ENCODE measurements around the gene SCUBE1. TPM values are rescaled to one million over a fixed set of nuclear protein-coding genes. Genes with fewer than 3 reads are reported as not detected.

SCUBE1 gene
- total RNA-seq, 1 donor from 2014 or later: not detected

DNA sequence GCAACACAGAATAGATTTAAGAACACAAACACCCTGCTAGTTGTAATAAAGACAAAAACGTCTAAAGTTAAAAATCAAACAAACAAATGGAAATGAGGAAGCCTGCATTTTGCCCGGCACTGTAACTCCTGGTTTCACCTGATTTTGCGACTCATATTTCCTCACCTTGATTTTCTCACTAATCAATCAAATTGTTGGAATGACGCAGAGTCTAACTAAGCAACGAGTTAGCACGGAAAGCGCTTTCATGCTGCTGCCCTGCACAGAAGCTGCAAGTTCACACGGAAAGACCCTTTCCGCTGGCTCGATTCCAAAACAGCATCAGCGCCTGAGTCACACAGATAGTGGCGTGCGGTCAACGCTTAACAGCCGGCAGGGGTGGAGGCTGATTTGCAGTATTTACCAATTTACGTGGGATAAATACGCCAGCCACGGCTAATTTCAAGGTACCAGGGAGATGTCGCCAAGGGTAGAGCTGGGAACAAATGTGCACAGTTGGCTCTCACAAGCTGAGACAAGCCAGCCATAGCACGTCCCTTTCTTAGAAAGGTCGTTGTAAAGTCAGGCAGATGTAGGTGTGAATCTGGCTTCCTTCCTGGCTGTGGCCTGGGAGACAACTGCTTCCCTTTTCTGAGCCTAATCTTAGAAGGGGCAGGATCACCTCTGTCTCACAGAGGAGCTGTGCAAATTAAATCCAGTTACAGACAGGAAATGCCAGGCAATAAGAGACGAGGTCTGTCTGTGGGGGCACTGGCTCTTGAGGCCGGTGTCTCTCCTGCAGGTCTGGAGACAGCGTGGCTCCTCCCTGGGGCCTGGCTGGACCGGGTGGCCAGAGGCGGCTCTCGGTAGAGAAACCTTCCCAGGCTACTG, 79.3 kb downstream of the SCUBE1 start:
- peak overlapping the region; percentile 42 for H3K4me3 Mint-ChIP-seq (ENCODE audit: low read depth)
- peaks cover 27% of the 10 kb centered on the region for H3K4me1 Mint-ChIP-seq (ENCODE audit: low read depth)
- intact Hi-C loops (cut with micrococcal nuclease): no loop called here
- peaks cover under 1% of the 10 kb centered on the region for H3K27me3 Mint-ChIP-seq (ENCODE audit: low read depth)
- no peaks in the 10 kb centered on the region for H3K36me3 Mint-ChIP-seq (ENCODE audit: low read depth)
- peak; percentile 82 for DNase-seq (ENCODE audit: low spot score)
- H3K27ac Mint-ChIP-seq: peak overlapping the region; percentile 66
- H3K9me3 Mint-ChIP-seq: no peaks in the 10 kb centered on the region

DNA sequence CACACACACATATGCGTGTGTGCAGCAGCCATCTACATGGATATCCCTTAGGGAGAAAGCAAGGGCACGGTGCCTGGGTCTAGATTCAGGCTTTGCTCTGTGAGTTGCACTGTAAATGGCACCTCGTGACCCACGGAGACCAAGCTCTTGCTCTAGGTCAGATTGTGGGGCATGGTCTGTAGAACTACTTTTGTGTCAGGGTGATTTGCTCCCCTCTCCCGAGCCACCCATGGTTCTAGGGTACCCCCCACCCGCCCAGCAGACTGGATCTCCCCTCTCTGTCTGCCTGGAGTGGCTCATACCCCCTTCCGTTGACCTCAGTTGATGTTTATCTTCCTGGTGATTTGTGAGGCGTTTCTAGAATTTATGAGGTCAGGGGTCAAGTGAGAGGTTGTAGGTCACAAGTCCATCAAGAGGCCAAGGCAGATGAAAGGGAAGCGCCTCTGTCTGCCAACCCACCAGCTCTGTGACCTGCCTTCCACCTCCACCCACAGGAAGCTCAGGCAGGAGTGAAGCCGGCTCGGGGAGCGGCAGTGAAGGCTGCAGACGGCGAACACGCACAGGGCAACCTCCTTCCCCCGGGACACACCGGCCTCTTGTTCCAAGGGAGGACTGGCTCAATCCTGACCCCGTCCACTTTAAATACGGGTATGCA, 80.1 kb downstream of the SCUBE1 start:
- H3K4me3 Mint-ChIP-seq (ENCODE audit: low read depth): peak overlapping the region; percentile 42
- no peaks in the 10 kb centered on the region for H3K9me3 Mint-ChIP-seq
- intact Hi-C loops (cut with micrococcal nuclease): no loop called here
- no peaks in the 10 kb centered on the region for H3K36me3 Mint-ChIP-seq (ENCODE audit: low read depth)
- DNase-seq (ENCODE audit: low spot score): peak; percentile 47
- H3K27me3 Mint-ChIP-seq (ENCODE audit: low read depth): peaks cover 2% of the 10 kb centered on the region
- peaks cover 27% of the 10 kb centered on the region for H3K4me1 Mint-ChIP-seq (ENCODE audit: low read depth)
- peak overlapping the region; percentile 66 for H3K27ac Mint-ChIP-seq

DNA sequence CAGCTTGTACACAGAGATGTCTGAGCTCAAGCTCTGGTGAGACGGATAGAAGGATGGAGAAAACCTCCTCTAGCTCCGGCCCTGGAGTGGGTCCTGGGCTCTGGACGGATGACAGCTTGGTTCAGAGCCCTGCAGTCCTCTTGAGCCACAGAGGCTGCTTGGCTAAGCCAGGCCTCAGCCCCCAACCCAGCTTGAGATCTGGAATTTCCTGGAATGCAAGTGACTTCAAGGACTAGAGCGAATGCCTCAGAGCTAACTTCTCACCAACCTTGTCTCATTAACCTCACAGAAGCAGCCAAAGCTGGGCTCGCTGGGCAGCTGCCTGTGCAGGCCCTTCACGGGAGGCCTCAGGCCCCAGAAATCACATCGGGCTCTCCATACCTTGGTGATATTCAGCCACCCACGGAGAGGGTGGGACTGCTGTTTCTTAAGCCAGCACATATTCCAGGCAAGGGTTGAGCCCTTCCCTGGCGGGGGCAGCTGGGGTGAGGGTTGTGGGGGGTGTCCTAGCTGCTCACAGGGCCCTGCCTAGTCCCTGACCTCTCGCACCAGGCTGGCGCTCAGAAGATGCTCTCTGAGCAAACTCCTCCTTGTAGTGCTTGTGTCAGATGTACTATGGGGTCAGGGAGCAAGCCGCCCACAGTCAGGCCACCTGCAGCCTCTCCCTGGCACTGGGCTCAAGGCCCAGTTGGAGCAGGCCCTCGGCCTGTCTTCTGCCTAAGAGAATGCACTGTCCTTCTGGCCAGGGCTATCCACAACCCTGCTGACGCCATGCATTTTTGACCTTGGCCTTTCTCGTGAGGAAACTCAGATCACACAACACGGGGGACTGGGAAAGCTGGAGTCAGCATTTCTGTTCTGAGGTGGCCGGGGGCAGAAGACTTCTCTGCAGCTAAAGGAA, 82.6 kb downstream of the SCUBE1 start:
- peaks cover 9% of the 10 kb centered on the region for H3K27me3 Mint-ChIP-seq (ENCODE audit: low read depth)
- no peak overlapping the region for H3K4me3 Mint-ChIP-seq (ENCODE audit: low read depth)
- intact Hi-C loops (cut with micrococcal nuclease): no loop called here
- no peaks in the 10 kb centered on the region for H3K36me3 Mint-ChIP-seq (ENCODE audit: low read depth)
- no peak overlapping the region for H3K27ac Mint-ChIP-seq
- no peaks in the 10 kb centered on the region for H3K9me3 Mint-ChIP-seq
- H3K4me1 Mint-ChIP-seq (ENCODE audit: low read depth): peaks cover 44% of the 10 kb centered on the region
- DNase-seq (ENCODE audit: low spot score): no peak

DNA sequence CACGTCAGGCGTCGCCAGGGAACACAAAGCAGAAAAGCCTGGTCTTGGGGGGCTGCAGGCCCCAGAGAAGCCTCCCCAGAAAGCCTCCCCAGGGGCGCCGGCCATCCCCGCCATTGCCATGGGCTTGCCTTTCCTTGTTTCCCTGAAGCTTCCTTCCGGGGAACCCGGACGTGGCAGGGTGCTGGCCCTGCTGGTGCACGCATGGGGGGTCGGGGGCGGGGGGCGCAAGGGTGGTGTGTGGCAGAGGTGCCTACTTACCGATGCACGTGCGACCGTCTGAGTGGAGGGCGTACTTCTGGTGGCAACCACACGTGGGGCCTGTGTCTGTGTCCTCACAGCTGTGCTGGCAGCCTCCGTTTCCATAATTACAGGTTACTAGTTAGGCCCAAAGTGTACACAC, 85.2 kb downstream of the SCUBE1 start:
- Mint-ChIP-seq H3K27ac (no peak overlapping the region), H3K4me1 (ENCODE audit: low read depth) (peaks cover 22% of the 10 kb centered on the region), H3K4me3 (ENCODE audit: low read depth) (no peak overlapping the region), H3K27me3 (ENCODE audit: low read depth) (peaks cover 13% of the 10 kb centered on the region), H3K9me3 (no peaks in the 10 kb centered on the region), H3K36me3 (ENCODE audit: low read depth) (no peaks in the 10 kb centered on the region)
- intact Hi-C loops (cut with micrococcal nuclease): no loop called here
- DNase-seq (ENCODE audit: low spot score): no peak

DNA sequence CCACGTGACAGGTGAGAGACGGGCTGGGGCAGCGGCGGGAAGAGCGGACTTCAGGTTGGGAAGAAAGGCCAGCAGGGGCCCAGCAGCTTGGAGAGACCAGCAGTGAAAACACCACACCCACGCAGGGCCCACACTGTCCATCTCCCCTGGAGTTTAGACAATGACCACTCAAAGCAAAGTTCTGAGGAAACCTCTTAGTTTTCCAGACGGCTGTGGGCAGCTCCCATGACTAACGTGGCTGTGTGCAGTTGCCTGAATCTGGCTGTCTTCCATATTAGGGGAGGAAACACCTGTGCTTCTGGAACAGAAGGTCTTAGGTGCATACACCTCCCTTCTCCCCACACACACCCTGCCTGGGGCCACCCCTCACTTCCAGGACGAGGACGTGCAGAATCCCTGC, 85.6 kb downstream of the SCUBE1 start:
- Mint-ChIP-seq H3K4me3 (ENCODE audit: low read depth) (no peak overlapping the region), H3K9me3 (no peaks in the 10 kb centered on the region), H3K4me1 (ENCODE audit: low read depth) (peaks cover 18% of the 10 kb centered on the region), H3K27ac (no peak overlapping the region), H3K36me3 (ENCODE audit: low read depth) (no peaks in the 10 kb centered on the region), H3K27me3 (ENCODE audit: low read depth) (peaks cover 13% of the 10 kb centered on the region)
- DNase-seq (ENCODE audit: low spot score): no peak
- intact Hi-C loops (cut with micrococcal nuclease): no loop called here

DNA sequence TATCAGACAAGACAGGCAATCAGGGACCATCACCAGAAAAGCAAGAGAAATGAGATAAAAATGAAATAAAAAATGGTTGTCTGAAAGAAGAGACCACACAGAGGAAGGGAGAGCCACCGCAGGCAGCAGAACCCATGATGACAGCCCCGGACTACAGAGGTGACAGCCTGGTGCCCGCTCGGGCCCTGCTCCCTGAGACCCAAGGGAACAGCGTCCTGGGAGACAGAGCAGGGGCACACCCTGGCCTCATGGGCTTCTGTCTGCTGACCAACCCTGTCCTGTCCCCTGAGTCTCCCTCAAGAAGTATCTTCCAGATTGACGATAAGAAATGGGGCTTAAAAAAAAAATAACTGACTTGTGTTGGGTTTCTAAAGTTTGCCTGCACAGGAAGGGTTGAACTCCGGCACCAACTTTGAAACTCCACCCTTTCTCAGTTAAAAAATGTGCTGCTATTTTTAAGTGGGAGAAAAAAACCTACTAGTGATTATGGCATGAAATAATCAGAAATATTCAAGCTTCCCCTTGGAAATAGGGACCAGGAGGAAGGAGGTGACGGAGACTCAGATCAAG, 86.1 kb downstream of the SCUBE1 start:
- no peak overlapping the region for H3K27ac Mint-ChIP-seq
- H3K27me3 Mint-ChIP-seq (ENCODE audit: low read depth): peaks cover 13% of the 10 kb centered on the region
- intact Hi-C loops (cut with micrococcal nuclease): no loop called here
- DNase-seq (ENCODE audit: low spot score): no peak
- H3K4me3 Mint-ChIP-seq (ENCODE audit: low read depth): no peak overlapping the region
- H3K9me3 Mint-ChIP-seq: no peaks in the 10 kb centered on the region
- no peaks in the 10 kb centered on the region for H3K36me3 Mint-ChIP-seq (ENCODE audit: low read depth)
- H3K4me1 Mint-ChIP-seq (ENCODE audit: low read depth): peaks cover 17% of the 10 kb centered on the region

DNA sequence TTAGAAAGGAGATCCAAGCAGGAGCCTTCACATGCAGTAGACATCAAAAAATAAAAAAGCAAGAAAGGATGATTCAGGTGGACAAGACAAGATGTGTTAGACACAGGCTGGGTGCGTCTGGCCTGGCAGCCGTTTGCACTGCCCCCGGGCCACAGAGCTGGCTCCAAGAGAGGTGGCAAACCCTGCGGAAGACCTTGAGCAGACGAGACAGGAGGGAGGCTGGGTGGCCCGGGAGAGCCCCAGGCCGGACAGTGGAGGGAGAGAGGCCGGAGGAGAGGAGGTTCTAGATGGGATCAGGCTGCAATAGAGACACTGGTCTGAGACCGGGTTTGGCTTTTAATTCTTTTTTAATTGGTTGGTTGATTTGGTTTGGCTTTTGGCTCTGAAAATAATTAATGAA, 86.6 kb downstream of the SCUBE1 start:
- no peaks in the 10 kb centered on the region for H3K36me3 Mint-ChIP-seq (ENCODE audit: low read depth)
- no peak for DNase-seq (ENCODE audit: low spot score)
- no peak overlapping the region for H3K4me3 Mint-ChIP-seq (ENCODE audit: low read depth)
- H3K27ac Mint-ChIP-seq: no peak overlapping the region
- no peaks in the 10 kb centered on the region for H3K9me3 Mint-ChIP-seq
- H3K27me3 Mint-ChIP-seq (ENCODE audit: low read depth): peaks cover 13% of the 10 kb centered on the region
- intact Hi-C loops (cut with micrococcal nuclease): no loop called here
- peaks cover 17% of the 10 kb centered on the region for H3K4me1 Mint-ChIP-seq (ENCODE audit: low read depth)

DNA sequence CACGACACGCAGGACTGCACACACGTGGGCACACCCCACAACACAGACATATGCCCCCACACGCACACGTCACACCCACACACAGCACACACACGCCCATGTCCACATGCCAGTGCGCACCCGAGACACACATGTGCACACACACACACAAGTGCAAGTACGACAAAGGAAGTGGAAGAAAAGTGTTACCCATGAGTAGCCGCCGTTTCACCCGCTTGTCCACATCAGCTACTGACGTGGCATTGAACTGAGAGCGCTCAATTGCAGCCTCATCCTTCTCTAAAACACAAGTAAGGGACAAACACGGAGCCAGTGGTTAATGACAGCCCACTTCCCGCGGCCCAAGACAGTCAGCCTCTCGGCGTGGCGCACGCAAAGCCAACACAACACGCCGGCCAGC, 87.9 kb downstream of the SCUBE1 start:
- intact Hi-C loops (cut with micrococcal nuclease): no loop called here
- no peak for DNase-seq (ENCODE audit: low spot score)
- peaks cover 17% of the 10 kb centered on the region for H3K4me1 Mint-ChIP-seq (ENCODE audit: low read depth)
- H3K9me3 Mint-ChIP-seq: no peaks in the 10 kb centered on the region
- peaks cover 13% of the 10 kb centered on the region for H3K27me3 Mint-ChIP-seq (ENCODE audit: low read depth)
- no peaks in the 10 kb centered on the region for H3K36me3 Mint-ChIP-seq (ENCODE audit: low read depth)
- H3K4me3 Mint-ChIP-seq (ENCODE audit: low read depth): no peak overlapping the region
- no peak overlapping the region for H3K27ac Mint-ChIP-seq

DNA sequence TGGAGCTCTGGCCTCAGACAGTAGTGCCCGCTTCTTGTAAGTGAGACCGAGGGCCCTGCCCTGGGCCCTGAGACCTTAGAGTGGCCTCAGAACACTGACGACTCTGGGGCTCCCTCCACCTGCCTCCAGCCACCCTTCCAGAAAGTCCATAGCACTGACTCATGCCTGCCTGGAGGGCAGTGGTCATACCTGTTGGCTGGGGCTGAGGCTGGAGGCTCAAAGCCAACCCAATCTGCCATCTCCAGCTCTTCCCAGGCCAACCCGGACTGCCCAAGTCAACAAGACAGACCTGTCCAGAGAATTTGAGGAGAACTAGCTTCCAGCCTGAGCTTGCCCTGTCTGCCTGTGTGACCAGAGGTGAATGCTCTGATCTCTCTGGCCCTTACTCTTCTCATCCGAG, 89.3 kb downstream of the SCUBE1 start:
- intact Hi-C loops (cut with micrococcal nuclease): no loop called here
- H3K36me3 Mint-ChIP-seq (ENCODE audit: low read depth): no peaks in the 10 kb centered on the region
- no peaks in the 10 kb centered on the region for H3K9me3 Mint-ChIP-seq
- no peak for DNase-seq (ENCODE audit: low spot score)
- no peak overlapping the region for H3K4me3 Mint-ChIP-seq (ENCODE audit: low read depth)
- peaks cover 17% of the 10 kb centered on the region for H3K4me1 Mint-ChIP-seq (ENCODE audit: low read depth)
- peaks cover 14% of the 10 kb centered on the region for H3K27me3 Mint-ChIP-seq (ENCODE audit: low read depth)
- no peak overlapping the region for H3K27ac Mint-ChIP-seq

DNA sequence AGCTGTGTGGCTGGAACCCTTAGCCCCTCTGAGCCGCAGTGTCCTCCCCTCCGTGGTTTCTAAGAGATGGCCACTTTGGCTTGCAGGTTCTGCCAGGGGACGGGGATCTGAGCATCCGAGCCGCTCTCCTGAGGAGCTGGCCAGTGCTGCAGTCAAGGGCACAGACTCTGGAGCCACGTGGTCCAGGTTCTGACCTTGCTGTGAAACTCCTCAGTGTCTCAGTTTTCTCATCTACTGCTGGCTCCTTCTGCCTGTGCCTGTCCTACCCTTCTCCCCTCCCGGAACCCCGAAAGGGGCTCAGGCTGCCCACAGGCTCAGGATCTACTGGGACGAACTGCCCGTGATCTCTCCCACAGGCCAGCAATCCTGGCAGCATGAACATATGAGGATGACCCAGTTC, 90.9 kb downstream of the SCUBE1 start:
- H3K27ac Mint-ChIP-seq: no peak overlapping the region

DNA sequence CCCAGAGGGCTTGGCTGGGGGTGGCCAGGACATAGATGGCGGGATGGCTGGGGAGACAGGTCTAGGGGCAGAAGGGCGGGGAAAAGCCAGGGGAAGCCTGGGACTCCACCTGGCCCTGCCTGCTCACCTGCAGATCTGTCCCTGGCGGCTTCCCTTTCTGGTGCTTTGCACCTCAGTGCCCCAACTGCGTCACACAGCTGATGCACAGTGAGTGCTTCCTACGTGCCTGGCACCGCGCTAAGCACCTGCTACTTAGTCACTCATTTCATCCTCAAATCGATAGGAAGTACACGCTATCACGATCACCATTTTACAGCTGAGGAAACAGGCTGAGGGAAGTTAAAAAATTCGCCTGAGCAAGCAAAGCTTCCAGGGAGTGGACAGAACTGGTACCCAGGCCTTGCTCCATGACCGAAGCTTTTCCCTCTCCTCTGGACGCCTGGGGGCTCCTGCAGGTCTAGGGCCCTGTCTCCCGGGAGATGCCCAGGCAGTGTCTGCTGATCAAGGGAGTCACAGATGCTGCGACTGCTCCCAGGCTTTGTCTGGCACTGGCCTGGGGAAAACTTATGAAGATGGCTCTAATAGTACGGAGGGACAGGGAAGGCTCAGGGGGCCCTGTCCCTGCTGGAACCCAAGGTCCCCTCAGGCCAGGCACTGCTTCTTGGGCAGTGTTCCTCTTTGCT, 93.2 kb downstream of the SCUBE1 start:
- intact Hi-C loops (cut with micrococcal nuclease): no loop called here
- H3K4me3 Mint-ChIP-seq (ENCODE audit: low read depth): no peak overlapping the region
- no peak overlapping the region for H3K27ac Mint-ChIP-seq
- no peaks in the 10 kb centered on the region for H3K36me3 Mint-ChIP-seq (ENCODE audit: low read depth)
- DNase-seq (ENCODE audit: low spot score): no peak
- H3K9me3 Mint-ChIP-seq: no peaks in the 10 kb centered on the region
- peaks cover 2% of the 10 kb centered on the region for H3K27me3 Mint-ChIP-seq (ENCODE audit: low read depth)
- no peaks in the 10 kb centered on the region for H3K4me1 Mint-ChIP-seq (ENCODE audit: low read depth)

More for the DNA sequence above, 90.9 kb downstream of the SCUBE1 start:
- DNase-seq (ENCODE audit: low spot score): no peak
- H3K9me3 Mint-ChIP-seq: no peaks in the 10 kb centered on the region
- H3K27me3 Mint-ChIP-seq (ENCODE audit: low read depth): peaks cover 13% of the 10 kb centered on the region
- H3K4me1 Mint-ChIP-seq (ENCODE audit: low read depth): peaks cover 14% of the 10 kb centered on the region
- H3K36me3 Mint-ChIP-seq (ENCODE audit: low read depth): no peaks in the 10 kb centered on the region
- H3K4me3 Mint-ChIP-seq (ENCODE audit: low read depth): no peak overlapping the region
- intact Hi-C loops (cut with micrococcal nuclease): no loop called here

Data from activated T-helper 2 cell treated with anti-CD3 and anti-CD28 coated beads, Interferon-gamma antibody, Interleukin-2, Interleukin-4, amounts not matched to agents 10 μg/mL and 5 μg/mL and 100 μg/mL, durations not matched to agents 14 hours and 24 hours and 36 hours (primary cell).